HFF-Myc (cell line): Measurements from ENCODE around the gene PEX5L.

Experiments used
- DNase-seq: peaks from one replicate; pipeline ENCODE4 v3.0.0-alpha.2; 2011; ENCODE audit warnings: low read depth; ENCODE audit errors: extremely low read depth
- H3K4me3 ChIP-seq: replicated peaks from 2 replicates; pipeline ENCODE4 v1.5.1; 2011; ENCODE audit warnings: low read depth, mild to moderate bottlenecking, control low read depth, low read length
- CTCF ChIP-seq: IDR thresholded peaks from 2 replicates; pipeline ENCODE4 v1.5.1; 2012; ENCODE audit warnings: mild to moderate bottlenecking, low read depth, low read length, control low read depth; ENCODE audit errors: missing control alignments

Gene PEX5L

DNA sequence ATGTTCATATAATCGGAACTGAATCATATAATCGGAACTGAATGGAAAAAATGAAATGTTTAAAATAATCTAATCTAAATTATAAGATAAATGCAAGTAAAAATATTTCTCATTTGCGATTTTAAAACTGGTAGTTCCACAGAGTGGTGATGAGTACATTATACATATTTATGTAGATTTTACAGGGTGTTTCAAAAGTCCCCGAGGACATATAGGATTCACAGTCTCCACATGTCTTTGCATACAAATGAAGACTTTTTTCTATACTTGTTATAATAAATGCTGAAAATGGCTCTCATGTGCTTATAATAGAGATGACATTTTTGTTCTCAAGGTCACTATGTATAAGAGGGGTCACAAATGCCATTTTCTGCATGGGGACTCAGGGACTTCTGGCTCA, 139.5 kb downstream of the PEX5L start:
- H3K4me3 ChIP-seq = no peak overlapping the region
- no peak for TF ChIP-seq CTCF
- no peak for DNase-seq

DNA sequence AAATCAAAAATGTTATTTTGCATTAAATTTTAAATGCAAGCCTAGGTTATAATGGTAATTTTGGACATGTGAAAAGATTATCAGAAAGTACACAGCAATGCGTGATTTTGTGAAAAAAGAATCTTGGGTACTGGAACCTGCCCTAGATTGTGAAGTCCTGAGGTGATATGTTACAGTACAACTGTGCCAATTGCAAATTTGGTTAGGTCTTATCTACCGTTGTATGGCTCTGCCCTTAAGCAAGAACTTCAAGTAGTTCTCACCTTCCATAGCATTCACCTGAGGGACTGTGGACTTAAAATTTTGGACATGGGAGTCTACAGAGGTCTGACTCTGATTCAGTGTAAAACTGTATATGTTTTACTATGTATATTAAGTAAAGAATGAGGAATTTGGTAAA, 140.2 kb downstream of the PEX5L start:
- H3K4me3 ChIP-seq = no peak overlapping the region
- no peak for TF ChIP-seq CTCF

DNA sequence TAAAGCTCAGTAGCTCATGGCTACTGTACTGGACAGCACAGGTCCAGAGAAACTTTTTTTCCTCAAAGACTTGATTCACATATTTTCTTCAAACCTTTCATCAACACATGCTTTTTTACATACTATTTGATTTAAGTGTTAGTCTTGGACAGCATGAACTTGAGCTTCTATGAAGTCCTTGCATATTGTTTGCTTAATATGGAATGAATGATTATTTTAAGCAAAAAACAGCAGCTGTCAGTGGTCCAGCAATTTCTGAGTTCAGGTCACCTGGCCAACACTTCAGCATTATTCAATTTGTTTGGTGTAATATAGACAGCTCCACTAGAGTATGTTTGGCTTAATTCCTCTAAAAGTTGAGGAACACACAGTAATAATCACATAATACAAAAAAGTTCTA, 141.4 kb downstream of the PEX5L start:
- no peak overlapping the region for H3K4me3 ChIP-seq
- DNase-seq = no peak
- no peak for TF ChIP-seq CTCF

More for the DNA sequence above, 140.2 kb downstream of the PEX5L start:
- DNase-seq = no peak

DNA sequence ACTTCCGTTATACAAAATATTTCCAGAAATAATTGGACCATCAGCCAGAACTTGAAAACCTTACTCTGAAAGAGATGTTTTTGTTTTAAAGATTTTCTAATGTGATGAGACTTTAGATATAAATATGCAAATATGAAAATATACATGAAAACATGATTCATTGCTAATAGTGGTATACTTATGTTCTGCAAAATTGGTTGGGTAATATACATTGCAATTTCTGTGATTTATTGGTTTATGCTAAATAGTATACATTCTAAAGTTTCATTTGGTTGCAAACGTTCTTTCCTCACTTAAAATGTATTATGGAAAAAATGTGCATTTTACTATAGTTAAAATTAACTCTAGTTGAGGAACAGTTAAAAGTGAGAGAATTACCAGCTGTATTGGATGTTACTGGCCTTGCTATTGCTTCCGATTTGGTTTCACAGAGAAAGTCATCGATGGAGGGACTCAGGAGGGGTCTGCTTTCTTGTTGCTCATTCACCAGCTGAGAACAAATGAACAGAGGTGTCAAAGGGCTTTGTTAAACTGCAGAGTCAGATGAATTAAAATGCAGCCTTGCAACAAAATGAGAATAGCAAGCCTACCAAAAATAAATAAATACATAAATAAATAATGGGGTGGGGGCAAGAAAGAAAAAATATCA, 149.3 kb downstream of the PEX5L start:
- DNase-seq = no peak
- no peak for TF ChIP-seq CTCF
- no peak overlapping the region for H3K4me3 ChIP-seq

DNA sequence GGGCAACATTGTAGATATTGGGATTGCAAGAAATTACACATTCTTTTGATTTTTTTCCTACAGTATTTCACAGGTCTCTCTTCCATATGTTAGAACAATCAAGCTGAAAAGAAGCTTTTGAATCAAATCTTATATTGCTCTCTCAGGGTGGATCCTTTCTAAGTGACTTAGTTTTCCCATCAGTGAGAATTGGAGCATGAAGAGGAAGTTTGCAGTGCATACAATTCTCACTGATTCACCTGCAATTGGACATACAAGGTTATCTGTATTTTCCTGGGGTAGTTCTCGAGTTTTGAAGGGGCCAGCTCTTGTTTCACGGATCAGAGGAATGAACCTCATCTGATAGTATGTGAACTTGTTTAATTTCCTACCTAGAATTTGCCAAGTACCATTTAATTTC, 150.8 kb downstream of the PEX5L start:
- no peak for DNase-seq
- no peak overlapping the region for H3K4me3 ChIP-seq
- no peak for TF ChIP-seq CTCF

- DNase-seq = no peak
- TF ChIP-seq CTCF = no peak
- no peak overlapping the region for H3K4me3 ChIP-seq
Observed at GRCh38 chr3:179884136-179884535, 152.6 kb downstream of the PEX5L start.

GRCh38 chr3:179882292-179882691, 154.4 kb downstream of the PEX5L start:
- TF ChIP-seq CTCF = no peak
- no peak for DNase-seq
- no peak overlapping the region for H3K4me3 ChIP-seq
